K562 (cell line): ENCODE measurements around the gene SELENOM. TPM values are rescaled to one million over a fixed set of nuclear protein-coding genes. Genes with fewer than 3 reads are reported as not detected.

Source experiments
- CHD1 ChIP-seq: fragments of 200-600 bp; sonication (generic); IDR thresholded peaks from one replicate; pipeline ENCODE4 v1.6.1; 2012; ENCODE audit warnings: mild to moderate bottlenecking, moderate library complexity, low read length, inconsistent platforms
- ELF1 ChIP-seq: fragments of 200-800 bp; sonication (Bioruptor generic); IDR thresholded peaks from 2 replicates; pipeline ENCODE4 v1.6.1; 2016; ENCODE audit warnings: missing genetic modification characterization, missing compliant biosample characterization
- GTF2E2 ChIP-seq: fragments of 200-800 bp; sonication (Bioruptor generic); IDR thresholded peaks from 2 replicates; pipeline ENCODE4 v1.6.1; 2016; ENCODE audit warnings: missing genetic modification characterization, missing compliant biosample characterization
- HDAC2 ChIP-seq: fragments of 450-650 bp; IDR thresholded peaks from 2 replicates; pipeline ENCODE4 v1.6.1; 2016; ENCODE audit warnings: mild to moderate bottlenecking
- KDM5B ChIP-seq: fragments of 200-600 bp; sonication (generic); IDR thresholded peaks from 2 replicates; pipeline ENCODE4 v1.6.1; 2012; ENCODE audit warnings: low read depth, mild to moderate bottlenecking, moderate library complexity, low read length, control low read depth, inconsistent platforms; ENCODE audit not compliant: insufficient replicate concordance
- MTA3 ChIP-seq: fragments of 450-650 bp; formaldehyde crosslinking; IDR thresholded peaks from 2 replicates; pipeline ENCODE4 v1.6.1; 2017; ENCODE audit warnings: mild to moderate bottlenecking, borderline replicate concordance
- NONO ChIP-seq, 2 experiments: fragments of 200-400 bp in 1 of 2; fragments of 450-650 bp in 1 of 2; formaldehyde crosslinking in 1 of 2; IDR thresholded peaks; 2 replicates each; pipeline ENCODE4 v1.6.1; 2017; ENCODE audit warnings: low read depth in 2 of 2, mild to moderate bottlenecking in 2 of 2, moderate library complexity in 2 of 2, low read length in 1 of 2
- RBFOX2 ChIP-seq: fragments of 200-400 bp; formaldehyde crosslinking; IDR thresholded peaks from 2 replicates; pipeline ENCODE4 v1.6.1; 2017; ENCODE audit warnings: low read depth, mild to moderate bottlenecking, low read length, moderate library complexity
- SAP30 ChIP-seq: fragments of 200-600 bp; sonication (generic); IDR thresholded peaks from 2 replicates; pipeline ENCODE4 v1.6.1; 2012; ENCODE audit warnings: borderline replicate concordance, low read depth, mild to moderate bottlenecking, moderate library complexity, low read length, control low read depth, inconsistent platforms; ENCODE audit not compliant: insufficient read depth, poor library complexity, severe bottlenecking
- SRF ChIP-seq, 2 experiments: fragments of 250-450, 450-650 bp in 1 of 2; sonication (Bioruptor Pico) in 1 of 2; sonication (generic) in 1 of 2; formaldehyde crosslinking; IDR thresholded peaks; 2 replicates each; pipeline versions ENCODE4 v1.5.0 to v1.5.1; 2020 to 2022; ENCODE audit warnings: mild to moderate bottlenecking in 1 of 2, missing genetic modification reagents in 1 of 2
- TFAM ChIP-seq: fragments of 250-450 bp; sonication (Bioruptor Pico); conservative IDR thresholded peaks from 2 replicates; pipeline ENCODE4 v1.5.0; 2021; ENCODE audit warnings: mild to moderate bottlenecking, moderate library complexity
- U2AF1 ChIP-seq: fragments of 200-400 bp; formaldehyde crosslinking; optimal IDR thresholded peaks from 2 replicates; pipeline ENCODE3; 2017; ENCODE audit warnings: mild to moderate bottlenecking, low read depth, low read length, moderate library complexity
- ZBTB8A ChIP-seq: fragments of 450-650 bp; IDR thresholded peaks from 2 replicates; pipeline ENCODE4 v1.6.1; 2018; ENCODE audit warnings: mild to moderate bottlenecking, moderate library complexity; ENCODE audit not compliant: partially characterized antibody
- polyA plus RNA-seq, 8 experiments: library from polyadenylated mRNA; depleted of rRNA in 4 of 8; stranded (reverse) in 5 of 8; unstranded in 3 of 8; fragments of >200 nt; fragmentation: Nextera tagmentation in 2 of 8; fragmentation: Illumina TruSeq in 1 of 8; extraction: Ambion mirVana in 2 of 8; extraction: Trizol in 1 of 8; gene quantifications; 2 replicates each; pipeline versions ENCODE4 v1.2.1 to v1.2.3, GENCODE V29; 2011 to 2014; ENCODE audit warnings: inconsistent platforms in 1 of 8, missing spikeins in 1 of 8
- total RNA-seq, 7 experiments: library from RNA; depleted of rRNA in 6 of 7; stranded (reverse); fragments of >200 nt in 6 of 7; fragmentation: Illumina TruSeq in 2 of 7; extraction: Trizol in 2 of 7; gene quantifications; 2 replicates each; pipeline versions ENCODE4 v1.2.1 to v1.2.3, GENCODE V29; 2011 to 2021; ENCODE audit warnings: low replicate concordance in 1 of 7
- TF ChIP-seq, protein P1 (sequence below): fragments of 250-450 bp; sonication (Bioruptor Pico); IDR thresholded peaks from 2 replicates; pipeline ENCODE4 v1.8.0; 2022; ENCODE audit warnings: inconsistent platforms
- TF ChIP-seq, protein P2 (sequence below): fragments of 450-650 bp; IDR thresholded peaks from 2 replicates; pipeline ENCODE4 v1.6.1; 2016; ENCODE audit warnings: borderline replicate concordance
- TF ChIP-seq, protein P3 (sequence below): fragments of 200-800 bp; sonication (Bioruptor generic); IDR thresholded peaks from 2 replicates; pipeline ENCODE4 v1.6.1; 2017; ENCODE audit warnings: missing genetic modification characterization, missing compliant biosample characterization
- TF ChIP-seq, protein P4 (sequence below), 3 experiments: fragments of 200-800 bp in 1 of 3; fragments of 250-450 bp in 1 of 3; fragments of 450-650 bp in 1 of 3; sonication (Bioruptor Pico) in 1 of 3; sonication (Bioruptor generic) in 1 of 3; formaldehyde crosslinking in 1 of 3; IDR thresholded peaks; 2 replicates each; pipeline versions ENCODE4 v1.6.1 to v1.8.0; 2016 to 2022; ENCODE audit warnings: mild to moderate bottlenecking in 2 of 3, missing genetic modification characterization in 2 of 3, missing compliant biosample characterization in 1 of 3, moderate library complexity in 1 of 3

Gene SELENOM
- total and polyA plus RNA-seq, 9 of the 15 experiments (the other 6 are each of a cell fraction or from before 2014, with no cell fraction given), result 1.2 to 10.6 (median 3.7) TPM

DNA sequence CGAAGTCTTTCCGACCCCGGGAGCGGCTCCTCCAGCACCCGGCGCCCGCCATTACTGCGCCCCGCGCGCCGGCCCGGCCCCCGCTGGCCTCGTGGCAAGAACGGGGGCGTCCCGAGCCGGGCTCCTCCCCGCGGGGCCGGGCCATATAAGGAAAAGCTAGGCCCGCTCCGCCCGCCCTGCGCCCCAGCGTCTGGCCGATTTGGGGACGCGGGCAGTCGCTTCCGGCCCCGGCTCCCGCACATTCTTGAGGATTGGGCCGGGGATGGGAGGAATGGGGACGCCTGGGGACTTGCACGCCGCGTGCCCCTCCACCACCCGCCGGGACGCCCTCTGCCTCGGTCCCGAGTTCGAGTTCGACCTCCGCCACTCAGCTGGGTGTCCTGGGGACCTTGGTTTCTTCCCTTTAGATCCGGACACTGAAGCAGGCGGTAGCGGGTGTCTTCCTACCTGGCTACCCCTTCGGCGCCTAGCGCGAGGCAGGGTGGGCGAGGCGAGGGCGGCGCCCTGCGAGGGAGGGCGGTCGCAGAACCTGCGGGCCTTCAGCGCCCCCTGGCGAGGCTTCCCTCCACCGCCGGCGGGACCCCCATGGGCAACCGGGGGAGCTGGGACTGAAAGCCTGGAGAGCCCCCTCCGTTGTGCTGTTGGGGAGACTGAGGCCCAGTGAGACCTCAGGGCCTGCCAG is 22.4 kb downstream of the SELENOM start (continued):
- TF ChIP-seq SRF (CRISPR knock-in tag; IDR thresholded peaks at IDR 0.05), result peak; percentile 95 to 98
- TF ChIP-seq ZBTB8A, result no peak
- peak; percentile 56; the same call in 1 of the 2 replicates for TF ChIP-seq MTA3
- peak; percentile 97 for TF ChIP-seq RBFOX2
- no peak for TF ChIP-seq HDAC2
- TF ChIP-seq KDM5B, result peak; percentile 57
- TF ChIP-seq U2AF1, result peak; percentile 71
- TF ChIP-seq, protein P1, sequence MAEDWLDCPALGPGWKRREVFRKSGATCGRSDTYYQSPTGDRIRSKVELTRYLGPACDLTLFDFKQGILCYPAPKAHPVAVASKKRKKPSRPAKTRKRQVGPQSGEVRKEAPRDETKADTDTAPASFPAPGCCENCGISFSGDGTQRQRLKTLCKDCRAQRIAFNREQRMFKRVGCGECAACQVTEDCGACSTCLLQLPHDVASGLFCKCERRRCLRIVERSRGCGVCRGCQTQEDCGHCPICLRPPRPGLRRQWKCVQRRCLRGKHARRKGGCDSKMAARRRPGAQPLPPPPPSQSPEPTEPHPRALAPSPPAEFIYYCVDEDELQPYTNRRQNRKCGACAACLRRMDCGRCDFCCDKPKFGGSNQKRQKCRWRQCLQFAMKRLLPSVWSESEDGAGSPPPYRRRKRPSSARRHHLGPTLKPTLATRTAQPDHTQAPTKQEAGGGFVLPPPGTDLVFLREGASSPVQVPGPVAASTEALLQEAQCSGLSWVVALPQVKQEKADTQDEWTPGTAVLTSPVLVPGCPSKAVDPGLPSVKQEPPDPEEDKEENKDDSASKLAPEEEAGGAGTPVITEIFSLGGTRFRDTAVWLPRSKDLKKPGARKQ, result no peak
- TF ChIP-seq SAP30, result peak; percentile 53
- TF ChIP-seq, protein P2, sequence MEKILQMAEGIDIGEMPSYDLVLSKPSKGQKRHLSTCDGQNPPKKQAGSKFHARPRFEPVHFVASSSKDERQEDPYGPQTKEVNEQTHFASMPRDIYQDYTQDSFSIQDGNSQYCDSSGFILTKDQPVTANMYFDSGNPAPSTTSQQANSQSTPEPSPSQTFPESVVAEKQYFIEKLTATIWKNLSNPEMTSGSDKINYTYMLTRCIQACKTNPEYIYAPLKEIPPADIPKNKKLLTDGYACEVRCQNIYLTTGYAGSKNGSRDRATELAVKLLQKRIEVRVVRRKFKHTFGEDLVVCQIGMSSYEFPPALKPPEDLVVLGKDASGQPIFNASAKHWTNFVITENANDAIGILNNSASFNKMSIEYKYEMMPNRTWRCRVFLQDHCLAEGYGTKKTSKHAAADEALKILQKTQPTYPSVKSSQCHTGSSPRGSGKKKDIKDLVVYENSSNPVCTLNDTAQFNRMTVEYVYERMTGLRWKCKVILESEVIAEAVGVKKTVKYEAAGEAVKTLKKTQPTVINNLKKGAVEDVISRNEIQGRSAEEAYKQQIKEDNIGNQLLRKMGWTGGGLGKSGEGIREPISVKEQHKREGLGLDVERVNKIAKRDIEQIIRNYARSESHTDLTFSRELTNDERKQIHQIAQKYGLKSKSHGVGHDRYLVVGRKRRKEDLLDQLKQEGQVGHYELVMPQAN, result peak; percentile 60; the same call in 1 of the 2 replicates
- peak; percentile 70; the same call in 1 of the 2 replicates for TF ChIP-seq GTF2E2 (tag)
- TF ChIP-seq, protein P3, sequence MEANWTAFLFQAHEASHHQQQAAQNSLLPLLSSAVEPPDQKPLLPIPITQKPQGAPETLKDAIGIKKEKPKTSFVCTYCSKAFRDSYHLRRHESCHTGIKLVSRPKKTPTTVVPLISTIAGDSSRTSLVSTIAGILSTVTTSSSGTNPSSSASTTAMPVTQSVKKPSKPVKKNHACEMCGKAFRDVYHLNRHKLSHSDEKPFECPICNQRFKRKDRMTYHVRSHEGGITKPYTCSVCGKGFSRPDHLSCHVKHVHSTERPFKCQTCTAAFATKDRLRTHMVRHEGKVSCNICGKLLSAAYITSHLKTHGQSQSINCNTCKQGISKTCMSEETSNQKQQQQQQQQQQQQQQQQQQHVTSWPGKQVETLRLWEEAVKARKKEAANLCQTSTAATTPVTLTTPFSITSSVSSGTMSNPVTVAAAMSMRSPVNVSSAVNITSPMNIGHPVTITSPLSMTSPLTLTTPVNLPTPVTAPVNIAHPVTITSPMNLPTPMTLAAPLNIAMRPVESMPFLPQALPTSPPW (CRISPR knock-in tag), result peak; percentile 71; the same call in 1 of the 2 replicates
- TF ChIP-seq TFAM (CRISPR knock-in tag), result no peak
- peak; percentile 19 to 68; a peak in 1 of 4 replicates for TF ChIP-seq NONO (IDR thresholded peaks at IDR 0.05; ENCODE audit: low read depth in 2 of 2, low read length in 1 of 2)
- TF ChIP-seq ELF1, result peak; percentile 65; the same call in 1 of the 2 replicates
- TF ChIP-seq, protein P4, sequence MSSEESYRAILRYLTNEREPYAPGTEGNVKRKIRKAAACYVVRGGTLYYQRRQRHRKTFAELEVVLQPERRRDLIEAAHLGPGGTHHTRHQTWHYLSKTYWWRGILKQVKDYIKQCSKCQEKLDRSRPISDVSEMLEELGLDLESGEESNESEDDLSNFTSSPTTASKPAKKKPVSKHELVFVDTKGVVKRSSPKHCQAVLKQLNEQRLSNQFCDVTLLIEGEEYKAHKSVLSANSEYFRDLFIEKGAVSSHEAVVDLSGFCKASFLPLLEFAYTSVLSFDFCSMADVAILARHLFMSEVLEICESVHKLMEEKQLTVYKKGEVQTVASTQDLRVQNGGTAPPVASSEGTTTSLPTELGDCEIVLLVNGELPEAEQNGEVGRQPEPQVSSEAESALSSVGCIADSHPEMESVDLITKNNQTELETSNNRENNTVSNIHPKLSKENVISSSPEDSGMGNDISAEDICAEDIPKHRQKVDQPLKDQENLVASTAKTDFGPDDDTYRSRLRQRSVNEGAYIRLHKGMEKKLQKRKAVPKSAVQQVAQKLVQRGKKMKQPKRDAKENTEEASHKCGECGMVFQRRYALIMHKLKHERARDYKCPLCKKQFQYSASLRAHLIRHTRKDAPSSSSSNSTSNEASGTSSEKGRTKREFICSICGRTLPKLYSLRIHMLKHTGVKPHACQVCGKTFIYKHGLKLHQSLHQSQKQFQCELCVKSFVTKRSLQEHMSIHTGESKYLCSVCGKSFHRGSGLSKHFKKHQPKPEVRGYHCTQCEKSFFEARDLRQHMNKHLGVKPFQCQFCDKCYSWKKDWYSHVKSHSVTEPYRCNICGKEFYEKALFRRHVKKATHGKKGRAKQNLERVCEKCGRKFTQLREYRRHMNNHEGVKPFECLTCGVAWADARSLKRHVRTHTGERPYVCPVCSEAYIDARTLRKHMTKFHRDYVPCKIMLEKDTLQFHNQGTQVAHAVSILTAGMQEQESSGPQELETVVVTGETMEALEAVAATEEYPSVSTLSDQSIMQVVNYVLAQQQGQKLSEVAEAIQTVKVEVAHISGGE (CRISPR knock-in tag; IDR thresholded peaks at IDR 0.05), result peak in 1 of 3 experiments; percentile 55; a peak in 2 of 6 replicates
- peak; percentile 53 for TF ChIP-seq CHD1
